HG03108 (cell line): ENCODE data around the gene QARS1.

Experiments used
- ATAC-seq: cut with Tn5 transposase; IDR thresholded peaks from one replicate; pipeline ENCODE4 v1.9.1; 2021; ENCODE audit warnings: moderate library complexity; ENCODE audit not compliant: unreplicated experiment

Gene QARS1

DNA sequence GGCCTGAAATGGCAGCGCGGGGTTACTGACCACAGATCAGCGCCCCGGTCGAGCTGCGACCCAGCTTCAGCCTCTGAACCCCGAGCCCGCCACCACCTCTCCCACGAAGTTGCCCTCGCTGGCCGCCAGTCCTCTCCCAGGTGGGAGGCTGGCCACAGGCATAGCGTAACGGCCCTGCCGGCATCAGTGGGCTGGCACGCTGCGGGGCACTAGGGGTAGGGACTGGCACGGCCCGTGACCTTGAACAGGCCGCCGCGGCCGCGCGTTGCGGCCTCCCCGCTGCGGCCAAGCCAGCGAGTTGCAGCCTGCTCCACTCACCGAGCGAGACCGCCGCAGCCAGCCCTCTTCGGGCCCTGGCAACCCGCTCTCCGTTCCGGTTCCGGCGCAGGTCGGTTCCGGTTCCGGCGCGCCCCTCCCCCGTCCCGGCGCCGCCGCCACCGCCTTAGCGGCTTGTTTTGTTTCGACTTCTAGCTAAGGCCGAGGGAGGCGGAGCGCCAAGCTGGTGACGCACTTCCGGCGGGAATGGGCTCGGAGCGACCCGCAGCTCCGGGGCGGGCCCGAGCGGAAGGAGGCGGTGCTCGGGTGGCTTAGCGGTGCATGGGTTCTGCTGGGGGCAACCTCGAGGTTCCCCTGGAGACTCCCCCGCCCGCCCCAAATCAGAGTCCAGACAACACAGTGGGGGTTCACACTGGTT lies 16.0 kb upstream of the QARS1 start, which contains the start of gene USP19:
Gene USP19 (minus strand): TSS at position 386 of the 694 bp plus-strand sequence. CDS start 1,678 bp downstream, outside the sequence.
- peak; percentile 87 for ATAC-seq

DNA sequence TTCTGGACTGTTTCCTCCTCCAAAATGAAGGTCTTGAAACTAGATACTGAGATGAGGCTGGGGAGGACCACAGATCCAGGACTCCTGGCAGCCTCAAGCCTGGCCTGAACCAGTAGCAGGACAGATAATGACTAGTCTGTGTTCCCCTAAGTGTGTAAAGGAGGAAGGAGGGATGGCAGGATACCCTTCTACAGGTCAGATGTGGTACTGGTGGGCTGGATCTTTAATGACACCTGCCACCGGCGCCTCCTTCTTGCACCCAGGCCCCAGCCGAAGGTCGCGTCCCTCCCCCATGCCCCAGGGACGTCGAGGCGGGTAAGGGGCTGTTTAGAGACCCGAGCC lies 15.5 kb upstream of the QARS1 start:
- ATAC-seq, result no peak

DNA sequence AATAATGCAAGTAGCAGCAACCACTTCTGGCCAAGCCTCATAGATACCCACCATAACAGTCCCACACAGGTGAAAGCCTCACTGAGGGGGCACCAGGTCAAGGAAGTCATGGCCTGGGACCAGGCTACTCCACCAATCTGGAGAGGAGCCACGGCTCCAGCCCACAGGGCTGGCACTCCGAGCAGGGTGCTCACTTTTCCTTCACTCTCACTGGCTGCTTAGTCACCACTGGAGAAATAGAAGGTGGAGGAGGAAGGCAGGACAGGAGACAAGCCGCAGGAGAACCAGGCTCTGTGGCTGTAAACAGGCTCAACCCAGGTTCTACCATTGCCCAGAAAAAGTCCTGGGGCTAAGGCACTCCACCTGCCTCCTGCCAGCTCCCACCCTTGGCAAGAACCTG lies 14.9 kb upstream of the QARS1 start:
- no peak for ATAC-seq

GRCh38 chr3:49119036-49119435 lies 14.5 kb upstream of the QARS1 start:
- ATAC-seq, result no peak

GRCh38 chr3:49112262-49112661 lies 7.7 kb upstream of the QARS1 start:
- no peak for ATAC-seq

DNA sequence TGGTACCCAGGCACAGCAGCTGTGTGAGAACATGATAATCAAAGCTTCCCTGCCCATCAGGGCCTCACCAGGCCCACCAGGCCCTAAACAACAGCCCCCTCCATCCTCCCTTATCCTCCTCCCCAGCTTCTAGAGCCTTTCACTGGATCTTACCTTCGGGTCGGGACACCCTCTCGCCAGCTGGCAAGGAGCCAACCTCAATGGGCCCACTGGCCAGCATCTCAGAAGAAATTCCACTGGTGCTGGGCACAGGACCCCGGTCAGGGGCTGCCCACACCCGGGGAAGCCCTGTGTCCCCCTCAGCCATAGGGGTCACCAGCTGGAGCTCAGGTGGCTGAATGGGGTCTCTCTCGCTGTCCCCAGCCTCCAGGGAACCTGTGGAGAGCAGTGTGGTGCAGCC lies 6.8 kb upstream of the QARS1 start:
- no peak for ATAC-seq

DNA sequence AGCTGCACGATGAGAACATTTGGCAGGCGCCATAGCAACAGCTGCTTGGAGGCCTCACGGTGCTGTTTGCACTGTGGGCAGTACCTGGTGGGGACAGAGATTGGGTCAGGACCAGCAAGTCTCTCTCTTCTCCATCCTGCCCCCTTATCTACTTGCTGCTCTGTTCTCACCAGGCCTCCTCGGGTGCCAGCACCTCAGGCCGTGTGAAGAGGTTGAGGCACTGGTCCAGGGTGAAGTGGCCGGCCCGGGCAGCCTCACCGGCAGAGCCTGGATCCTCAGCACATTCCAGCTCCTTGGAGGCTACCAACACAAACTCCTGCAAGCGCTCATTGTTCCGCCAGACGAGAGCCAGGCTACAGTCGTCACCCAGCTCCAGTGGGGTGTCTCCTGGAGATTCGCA lies 6.2 kb upstream of the QARS1 start:
- ATAC-seq, result no peak

- ATAC-seq, result no peak
These were observed 3.8 kb upstream of the QARS1 start for GRCh38 chr3:49108346-49108745.

GRCh38 chr3:49104052-49104426 lies 518 bp downstream of the QARS1 start:
- no peak for ATAC-seq

GRCh38 chr3:49100046-49100615 lies 4.4 kb downstream of the QARS1 start:
- ATAC-seq, result no peak

GRCh38 chr3:49098910-49099630 lies 5.5 kb downstream of the QARS1 start:
- ATAC-seq, result no peak

GRCh38 chr3:49098429-49098828 lies 6.1 kb downstream of the QARS1 start:
- ATAC-seq, result no peak

GRCh38 chr3:49093853-49094767 lies 10.4 kb downstream of the QARS1 start, which contains the start of gene QRICH1:
TSS of gene QRICH1 (minus strand) at chr3:49094071. CDS start at chr3:49077017, 17,054 bp downstream.
- peak; percentile 73 for ATAC-seq

- peak; percentile 33 for ATAC-seq
These were observed 11.4 kb downstream of the QARS1 start for GRCh38 chr3:49092938-49093852.

GRCh38 chr3:49081429-49081828 lies 23.1 kb downstream of the QARS1 start:
- ATAC-seq, result no peak

- no peak for ATAC-seq
These were observed 25.3 kb downstream of the QARS1 start for GRCh38 chr3:49079270-49079669.

DNA sequence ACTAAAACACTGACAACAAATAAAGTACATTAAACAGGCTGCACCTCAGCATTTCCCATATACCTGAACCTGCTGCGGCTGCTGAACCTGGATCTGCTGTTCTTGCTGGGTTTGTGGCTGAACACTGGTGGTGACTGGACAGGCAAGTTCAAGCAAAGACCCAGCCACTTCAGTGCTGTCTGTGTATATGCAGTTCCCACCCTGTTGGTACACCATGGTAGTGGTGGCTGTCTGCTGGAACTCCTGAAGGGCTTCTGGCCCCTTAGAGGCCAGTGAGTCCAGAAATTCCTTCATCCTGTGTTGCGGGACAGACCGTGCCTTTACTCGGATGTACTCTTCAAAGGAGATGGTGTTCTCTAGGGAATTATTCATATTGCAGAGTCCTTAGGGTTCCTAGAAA lies 27.9 kb downstream of the QARS1 start:
- ATAC-seq, result no peak

GRCh38 chr3:49076116-49076515 lies 28.4 kb downstream of the QARS1 start:
- ATAC-seq, result no peak

DNA sequence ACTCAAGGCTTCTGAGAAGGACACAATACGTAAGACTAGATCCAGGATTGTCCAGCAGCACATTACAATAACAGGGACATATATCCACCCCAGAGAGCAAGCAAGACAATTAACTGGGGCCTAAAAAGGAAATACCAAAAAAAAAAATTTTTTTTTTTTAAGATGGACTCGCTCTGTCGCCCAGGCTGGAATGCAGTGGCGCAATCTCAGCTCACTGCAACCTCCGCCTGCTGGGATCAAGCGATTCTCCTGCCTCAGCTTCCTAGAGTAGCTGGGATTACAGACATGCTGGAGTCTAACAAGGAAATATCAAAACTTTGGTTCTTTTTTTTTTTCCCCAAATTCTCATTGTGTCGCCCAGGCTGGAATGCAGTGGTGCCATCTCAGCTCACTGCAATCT lies 46.5 kb downstream of the QARS1 start:
- ATAC-seq, result no peak

DNA sequence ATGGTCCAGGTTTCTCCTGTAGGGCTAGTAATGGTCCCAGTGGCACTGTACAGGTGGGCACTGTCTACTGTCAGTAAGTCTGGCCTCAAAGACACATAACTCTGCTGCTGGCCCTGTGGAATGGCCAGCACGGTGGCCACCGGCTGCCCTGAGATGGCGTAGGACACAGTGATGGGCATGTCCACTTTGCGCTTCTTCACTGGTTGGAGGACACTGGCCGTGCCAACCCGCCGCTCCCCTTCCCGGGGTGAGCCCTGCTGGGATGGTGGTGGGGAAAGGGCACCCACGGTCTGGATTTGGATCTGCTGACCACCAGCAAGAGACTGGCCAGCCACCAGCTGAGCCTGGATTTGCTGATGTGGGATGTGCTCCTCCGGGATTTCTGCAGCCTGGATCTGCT lies 47.3 kb downstream of the QARS1 start:
- no peak for ATAC-seq
